Parathyroid adenoma (tissue), 2 donors: ENCODE measurements around the gene MCRIP1.

Experiments
- H2AFZ ChIP-seq: fragments of 300-600 bp; sonication (generic); one replicate; pipeline ENCODE4 v1.7.0; 2017; ENCODE audit warnings: antibody characterized with exemption, mild to moderate bottlenecking
- H3K27ac ChIP-seq: fragments of 300-600 bp; sonication (generic); one replicate; pipeline ENCODE4 v1.7.0; 2017
- H3K27me3 ChIP-seq: fragments of 300-600 bp; sonication (generic); one replicate; pipeline ENCODE4 v1.7.0; 2017; ENCODE audit warnings: low read length; ENCODE audit not compliant: control insufficient read depth, insufficient read depth
- H3K36me3 ChIP-seq: fragments of 300-600 bp; sonication (generic); one replicate; pipeline ENCODE4 v1.7.0; 2017; ENCODE audit warnings: low read length; ENCODE audit not compliant: control insufficient read depth, insufficient read depth
- H3K4me1 ChIP-seq: fragments of 300-600 bp; sonication (generic); one replicate; pipeline ENCODE4 v1.7.0; 2017; ENCODE audit warnings: control low read depth
- H3K4me2 ChIP-seq: fragments of 300-600 bp; sonication (generic); one replicate; pipeline ENCODE4 v1.7.0; 2017; ENCODE audit warnings: low read length
- H3K4me3 ChIP-seq: fragments of 300-600 bp; sonication (generic); one replicate; pipeline ENCODE4 v1.7.0; 2017; ENCODE audit warnings: low read depth, low read length
- H3K79me2 ChIP-seq: fragments of 300-600 bp; sonication (generic); one replicate; pipeline ENCODE4 v1.7.0; 2017; ENCODE audit warnings: control low read depth
- H3K9ac ChIP-seq: fragments of 300-600 bp; sonication (generic); one replicate; pipeline ENCODE4 v1.7.0; 2017; ENCODE audit warnings: mild to moderate bottlenecking
- H3K9me3 ChIP-seq: fragments of 300-600 bp; sonication (generic); one replicate; pipeline ENCODE4 v1.7.0; 2017; ENCODE audit warnings: low read length; ENCODE audit not compliant: control insufficient read depth
- TF ChIP-seq, protein P1 (sequence below): fragments of 300-600 bp; sonication (generic); IDR thresholded peaks from one replicate; pipeline ENCODE4 v1.7.0; 2017; ENCODE audit warnings: antibody characterized with exemption, mild to moderate bottlenecking
- donor health status: primary hyperparathyroidism.

The MCRIP1 gene

DNA sequence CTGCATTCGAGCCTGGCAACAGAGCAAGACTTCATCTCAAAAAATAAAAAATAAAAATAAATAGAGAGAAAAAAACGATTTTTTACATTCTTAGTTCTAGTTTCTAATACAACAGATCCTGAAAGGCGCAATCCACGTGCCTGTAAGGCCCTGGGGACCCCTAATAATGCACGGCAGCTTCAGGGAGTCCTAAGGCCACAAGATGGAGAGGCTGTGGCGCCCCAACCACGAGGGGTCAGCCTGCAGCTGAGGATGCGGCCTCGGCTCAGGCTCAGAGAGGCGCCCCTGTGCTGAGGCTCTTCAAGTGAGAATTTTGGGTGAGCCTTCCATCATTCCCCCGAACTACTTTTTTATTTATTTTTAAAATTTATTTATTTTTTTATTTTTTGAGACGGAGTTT is 16.4 kb upstream of the MCRIP1 start:
- Histone ChIP-seq H3K27ac (no peak overlapping the region), H3K9me3 (no peaks in the 10 kb centered on the region), H3K4me1 (no peaks in the 10 kb centered on the region), H3K79me2 (peaks cover 12% of the 10 kb centered on the region), H2AFZ (no peak overlapping the region), H3K36me3 (no peaks in the 10 kb centered on the region), H3K4me2 (no peak overlapping the region), H3K9ac (no peak overlapping the region), H3K4me3 (no peak overlapping the region), H3K27me3 (no peaks in the 10 kb centered on the region)
- TF ChIP-seq, protein P1, sequence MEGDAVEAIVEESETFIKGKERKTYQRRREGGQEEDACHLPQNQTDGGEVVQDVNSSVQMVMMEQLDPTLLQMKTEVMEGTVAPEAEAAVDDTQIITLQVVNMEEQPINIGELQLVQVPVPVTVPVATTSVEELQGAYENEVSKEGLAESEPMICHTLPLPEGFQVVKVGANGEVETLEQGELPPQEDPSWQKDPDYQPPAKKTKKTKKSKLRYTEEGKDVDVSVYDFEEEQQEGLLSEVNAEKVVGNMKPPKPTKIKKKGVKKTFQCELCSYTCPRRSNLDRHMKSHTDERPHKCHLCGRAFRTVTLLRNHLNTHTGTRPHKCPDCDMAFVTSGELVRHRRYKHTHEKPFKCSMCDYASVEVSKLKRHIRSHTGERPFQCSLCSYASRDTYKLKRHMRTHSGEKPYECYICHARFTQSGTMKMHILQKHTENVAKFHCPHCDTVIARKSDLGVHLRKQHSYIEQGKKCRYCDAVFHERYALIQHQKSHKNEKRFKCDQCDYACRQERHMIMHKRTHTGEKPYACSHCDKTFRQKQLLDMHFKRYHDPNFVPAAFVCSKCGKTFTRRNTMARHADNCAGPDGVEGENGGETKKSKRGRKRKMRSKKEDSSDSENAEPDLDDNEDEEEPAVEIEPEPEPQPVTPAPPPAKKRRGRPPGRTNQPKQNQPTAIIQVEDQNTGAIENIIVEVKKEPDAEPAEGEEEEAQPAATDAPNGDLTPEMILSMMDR, result no peak

- Histone ChIP-seq H3K4me2 (no peak overlapping the region), H3K36me3 (no peaks in the 10 kb centered on the region), H3K4me1 (no peaks in the 10 kb centered on the region), H3K9me3 (no peaks in the 10 kb centered on the region), H3K27me3 (no peaks in the 10 kb centered on the region), H3K79me2 (no peaks in the 10 kb centered on the region), H3K4me3 (no peak overlapping the region), H2AFZ (no peak overlapping the region), H3K9ac (no peak overlapping the region), H3K27ac (no peak overlapping the region)
- TF ChIP-seq, protein P1, result no peak
These were observed 13.9 kb upstream of the MCRIP1 start for GRCh38 chr17:81846743-81847689.

- no peak overlapping the region for H3K9ac ChIP-seq
- no peaks in the 10 kb centered on the region for H3K27me3 ChIP-seq
- no peak overlapping the region for H3K4me3 ChIP-seq
- H2AFZ ChIP-seq, result no peak overlapping the region
- no peak overlapping the region for H3K27ac ChIP-seq
- peaks cover 2% of the 10 kb centered on the region for H3K4me1 ChIP-seq
- no peak overlapping the region for H3K4me2 ChIP-seq
- no peaks in the 10 kb centered on the region for H3K36me3 ChIP-seq
- H3K79me2 ChIP-seq, result no peaks in the 10 kb centered on the region
- no peaks in the 10 kb centered on the region for H3K9me3 ChIP-seq
- TF ChIP-seq, protein P1, result no peak
These were observed 13.0 kb upstream of the MCRIP1 start for GRCh38 chr17:81845881-81846742.

- no peaks in the 10 kb centered on the region for H3K79me2 ChIP-seq
- H3K9ac ChIP-seq, result no peak overlapping the region
- no peaks in the 10 kb centered on the region for H3K27me3 ChIP-seq
- no peak overlapping the region for H3K4me3 ChIP-seq
- TF ChIP-seq, protein P1, result no peak
- H3K9me3 ChIP-seq, result no peaks in the 10 kb centered on the region
- no peak overlapping the region for H3K27ac ChIP-seq
- H2AFZ ChIP-seq, result no peak overlapping the region
- no peak overlapping the region for H3K4me2 ChIP-seq
- H3K36me3 ChIP-seq, result no peaks in the 10 kb centered on the region
- peaks cover 7% of the 10 kb centered on the region for H3K4me1 ChIP-seq
These were observed 12.3 kb upstream of the MCRIP1 start for GRCh38 chr17:81845361-81845760.
